Measurements from ENCODE around the gene LHX5. TPM values are rescaled to one million over a fixed set of nuclear protein-coding genes. Genes with fewer than 3 reads are reported as not detected.

Gene LHX5
- total RNA-seq, 1 experiment from 2014 or later, result 1.9 TPM

DNA sequence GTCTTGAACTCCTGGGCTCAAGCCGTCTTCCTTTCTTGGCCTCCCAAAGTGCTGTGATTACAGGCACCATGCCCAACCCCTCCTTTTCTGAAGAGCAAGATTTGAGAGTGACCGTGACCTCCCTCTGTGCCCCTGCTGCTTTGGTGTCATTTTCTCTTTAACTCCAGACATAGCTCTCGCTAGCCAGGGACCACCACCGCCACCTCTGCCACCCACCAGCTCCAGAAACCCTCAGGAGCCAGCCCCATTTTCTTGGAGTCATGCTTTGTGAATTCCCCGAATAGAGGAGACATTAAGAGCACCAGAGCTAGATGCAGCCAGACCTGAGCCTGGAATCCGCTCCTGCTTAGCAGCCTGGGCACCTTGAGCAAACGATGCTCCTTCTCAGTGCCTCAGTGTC lies 31.3 kb downstream of the LHX5 start:
- no peak overlapping the region for H2BK20ac ChIP-seq (ENCODE audit: low read depth, low read length, poor library complexity, severe bottlenecking)
- no peak overlapping the region for H3K4me3 Mint-ChIP-seq

More for the DNA sequence above, 31.3 kb downstream of the LHX5 start:
- no peaks in the 10 kb centered on the region for H3K4me1 ChIP-seq (ENCODE audit: insufficient read depth, low read length)
- H2BK15ac ChIP-seq (ENCODE audit: low read depth, low read length), result no peak overlapping the region
- no peak overlapping the region for H4K8ac ChIP-seq (replicated peaks; ENCODE audit: insufficient read length, low read depth, low read length)
- H2BK120ac ChIP-seq (ENCODE audit: low read depth, low read length, poor library complexity, severe bottlenecking), result no peak overlapping the region
- no peaks in the 10 kb centered on the region for H3K36me3 Mint-ChIP-seq (ENCODE audit: insufficient read depth in 1 of 3, low read depth in 3 of 3)
- no peak overlapping the region for H4K91ac ChIP-seq (ENCODE audit: insufficient read length, low read depth, low read length)
- no peaks in the 10 kb centered on the region for H3K79me2 ChIP-seq (ENCODE audit: insufficient read depth, low read length)
- H4K5ac ChIP-seq (ENCODE audit: insufficient read length, low read depth, low read length), result no peak overlapping the region
- no peak overlapping the region for H3K27ac Mint-ChIP-seq
- TF ChIP-seq, protein P1, sequence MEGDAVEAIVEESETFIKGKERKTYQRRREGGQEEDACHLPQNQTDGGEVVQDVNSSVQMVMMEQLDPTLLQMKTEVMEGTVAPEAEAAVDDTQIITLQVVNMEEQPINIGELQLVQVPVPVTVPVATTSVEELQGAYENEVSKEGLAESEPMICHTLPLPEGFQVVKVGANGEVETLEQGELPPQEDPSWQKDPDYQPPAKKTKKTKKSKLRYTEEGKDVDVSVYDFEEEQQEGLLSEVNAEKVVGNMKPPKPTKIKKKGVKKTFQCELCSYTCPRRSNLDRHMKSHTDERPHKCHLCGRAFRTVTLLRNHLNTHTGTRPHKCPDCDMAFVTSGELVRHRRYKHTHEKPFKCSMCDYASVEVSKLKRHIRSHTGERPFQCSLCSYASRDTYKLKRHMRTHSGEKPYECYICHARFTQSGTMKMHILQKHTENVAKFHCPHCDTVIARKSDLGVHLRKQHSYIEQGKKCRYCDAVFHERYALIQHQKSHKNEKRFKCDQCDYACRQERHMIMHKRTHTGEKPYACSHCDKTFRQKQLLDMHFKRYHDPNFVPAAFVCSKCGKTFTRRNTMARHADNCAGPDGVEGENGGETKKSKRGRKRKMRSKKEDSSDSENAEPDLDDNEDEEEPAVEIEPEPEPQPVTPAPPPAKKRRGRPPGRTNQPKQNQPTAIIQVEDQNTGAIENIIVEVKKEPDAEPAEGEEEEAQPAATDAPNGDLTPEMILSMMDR (conservative IDR thresholded peaks at IDR 0.05), result no peak
- H3K56ac ChIP-seq (ENCODE audit: insufficient read length, low read depth, low read length), result no peak overlapping the region
- peaks cover 3 to 6% of the 10 kb centered on the region in 2 experiments; a peak in 2 of 4 replicates for H3K4me1 Mint-ChIP-seq
- H3K27ac ChIP-seq (ENCODE audit: insufficient read length, low read depth, low read length), result no peak overlapping the region
- H3K14ac ChIP-seq (ENCODE audit: insufficient read depth, low read length), result no peak overlapping the region
- no peaks in the 10 kb centered on the region for H3K9me3 Mint-ChIP-seq
- WGBS (ENCODE audit: extremely low coverage, insufficient read length, low lambda C conversion rate), result no CpG with 5 or more reads among the region's 7 CpGs
- DNase-seq, result no peak
- no peak overlapping the region for H3K4ac ChIP-seq (ENCODE audit: low read depth, low read length)
- no peak overlapping the region for H2AFZ ChIP-seq (ENCODE audit: low read length)
- H2AK5ac ChIP-seq (ENCODE audit: insufficient read length, low read length), result no peak overlapping the region
- no peak overlapping the region for H3K18ac ChIP-seq (ENCODE audit: insufficient read length, low read depth, low read length)
- H3K27me3 Mint-ChIP-seq (ENCODE audit: low read depth), result peaks cover 19% of the 10 kb centered on the region
- no peak overlapping the region for H3T11ph ChIP-seq (ENCODE audit: low read length)
- H2BK12ac ChIP-seq (ENCODE audit: insufficient read length, low read depth, low read length), result no peak overlapping the region
- H3K9ac ChIP-seq (ENCODE audit: extremely low read depth, insufficient read length, low read length), result no peak overlapping the region
- no peaks in the 10 kb centered on the region for H3K23me2 ChIP-seq (ENCODE audit: insufficient read length, low read depth, low read length, poor library complexity, severe bottlenecking)
- H3K23ac ChIP-seq (ENCODE audit: insufficient read length, low read depth, low read length), result no peak overlapping the region
- H4K20me1 ChIP-seq (ENCODE audit: control insufficient read depth, insufficient read depth, insufficient read length), result no peaks in the 10 kb centered on the region
- H3K9me3 ChIP-seq (ENCODE audit: control insufficient read depth, low read depth, low read length), result no peaks in the 10 kb centered on the region
- no peak overlapping the region for H2BK5ac ChIP-seq (ENCODE audit: insufficient read length, low read length)
- H3K27me3 ChIP-seq (ENCODE audit: insufficient read depth, low read length), result no peaks in the 10 kb centered on the region
- H3K79me1 ChIP-seq (ENCODE audit: insufficient read depth, low read depth, low read length, poor library complexity, severe bottlenecking), result no peaks in the 10 kb centered on the region
- H3K4me2 ChIP-seq (ENCODE audit: insufficient read depth, insufficient read length, low read length), result no peak overlapping the region
